ENCODE data around the gene CR2.
"Not testable (repeated sequence)": the region's sequence is repeated elsewhere in the genome, so short reads cannot be mapped to it uniquely, and the experiment has no call there.

Gene CR2

GRCh38 chr1:207502726-207503125 lies 48.6 kb downstream of the CR2 start:
- peaks cover 8 to 17% of the 10 kb centered on the region in 2 donors for H3K4me1 Mint-ChIP-seq
- peaks cover 2 to 7% of the 10 kb centered on the region in 2 donors for H3K36me3 Mint-ChIP-seq
- H3K27ac Mint-ChIP-seq, result no peak overlapping the region
- ATAC-seq (replicated peaks), result no peak
- no peaks in the 10 kb centered on the region for H3K27me3 Mint-ChIP-seq
- no peak for DNase-seq
- H3K4me3 Mint-ChIP-seq, result no peak overlapping the region
- no peaks in the 10 kb centered on the region for H3K9me3 Mint-ChIP-seq

- H3K36me3 Mint-ChIP-seq, result peaks cover 2 to 7% of the 10 kb centered on the region in 2 donors
- no peak for DNase-seq
- H3K27ac Mint-ChIP-seq, result no peak overlapping the region
- no peak for ATAC-seq (replicated peaks)
- H3K4me3 Mint-ChIP-seq, result no peak overlapping the region
- peaks cover 4 to 16% of the 10 kb centered on the region in 2 donors for H3K4me1 Mint-ChIP-seq
- H3K9me3 Mint-ChIP-seq, result no peaks in the 10 kb centered on the region
- H3K27me3 Mint-ChIP-seq, result no peaks in the 10 kb centered on the region
These were observed 49.8 kb downstream of the CR2 start for GRCh38 chr1:207503950-207504349.

GRCh38 chr1:207504438-207504837 lies 50.3 kb downstream of the CR2 start:
- peaks cover 2 to 7% of the 10 kb centered on the region in 2 donors for H3K36me3 Mint-ChIP-seq
- peaks cover under 1 to 11% of the 10 kb centered on the region in 2 donors for H3K4me1 Mint-ChIP-seq
- H3K9me3 Mint-ChIP-seq, result no peaks in the 10 kb centered on the region
- no peak overlapping the region for H3K4me3 Mint-ChIP-seq
- ATAC-seq (replicated peaks) (no peak), DNase-seq (no peak)
- no peaks in the 10 kb centered on the region for H3K27me3 Mint-ChIP-seq
- H3K27ac Mint-ChIP-seq, result no peak overlapping the region

GRCh38 chr1:207510444-207510843 lies 56.3 kb downstream of the CR2 start:
- ATAC-seq (replicated peaks), result no peak
- no peak for DNase-seq
- H3K27ac Mint-ChIP-seq, result no peak overlapping the region
- H3K9me3 Mint-ChIP-seq, result no peaks in the 10 kb centered on the region
- peaks cover 0 to 6% of the 10 kb centered on the region in 2 donors for H3K4me1 Mint-ChIP-seq
- no peaks in the 10 kb centered on the region for H3K27me3 Mint-ChIP-seq
- peaks cover 3 to 15% of the 10 kb centered on the region in 2 donors for H3K36me3 Mint-ChIP-seq
- H3K4me3 Mint-ChIP-seq, result no peak overlapping the region

- Mint-ChIP-seq H3K27me3 (no peaks in the 10 kb centered on the region), H3K36me3 (peaks cover 1 to 8% of the 10 kb centered on the region in 2 donors), H3K4me3 (no peak overlapping the region), H3K27ac (no peak overlapping the region), H3K9me3 (no peaks in the 10 kb centered on the region), H3K4me1 (peaks cover 0 to 6% of the 10 kb centered on the region in 2 donors)
- ATAC-seq (replicated peaks) (no peak), DNase-seq (no peak)
These were observed 60.8 kb downstream of the CR2 start for GRCh38 chr1:207514890-207515289.

GRCh38 chr1:207516729-207517128 lies 62.6 kb downstream of the CR2 start:
- Mint-ChIP-seq H3K36me3 (peaks cover 1 to 4% of the 10 kb centered on the region in 2 donors), H3K27ac (no peak overlapping the region), H3K27me3 (no peaks in the 10 kb centered on the region)

GRCh38 chr1:207518608-207519236 lies 64.6 kb downstream of the CR2 start:
- Mint-ChIP-seq H3K4me3 (no peak overlapping the region), H3K4me1 (no peaks in the 10 kb centered on the region), H3K27me3 (no peaks in the 10 kb centered on the region), H3K27ac (no peak overlapping the region), H3K36me3 (peaks cover 0 to under 1% of the 10 kb centered on the region in 2 donors), H3K9me3 (no peaks in the 10 kb centered on the region)
- DNase-seq (no peak), ATAC-seq (replicated peaks) (no peak)

More at GRCh38 chr1:207516729-207517128, 62.6 kb downstream of the CR2 start:
- H3K9me3 Mint-ChIP-seq, result no peaks in the 10 kb centered on the region
- DNase-seq, result no peak
- no peak overlapping the region for H3K4me3 Mint-ChIP-seq
- no peaks in the 10 kb centered on the region for H3K4me1 Mint-ChIP-seq
- ATAC-seq (replicated peaks), result no peak

GRCh38 chr1:207519505-207520399 lies 65.6 kb downstream of the CR2 start:
- DNase-seq (no peak), ATAC-seq (replicated peaks) (no peak)
- no peaks in the 10 kb centered on the region for H3K9me3 Mint-ChIP-seq
- no peaks in the 10 kb centered on the region for H3K27me3 Mint-ChIP-seq
- H3K4me1 Mint-ChIP-seq, result no peaks in the 10 kb centered on the region
- no peak overlapping the region for H3K27ac Mint-ChIP-seq
- H3K36me3 Mint-ChIP-seq, result no peaks in the 10 kb centered on the region
- H3K4me3 Mint-ChIP-seq, result no peak overlapping the region

GRCh38 chr1:207520400-207521345 lies 66.5 kb downstream of the CR2 start:
- H3K36me3 Mint-ChIP-seq; H3K4me3 Mint-ChIP-seq; H3K27me3 Mint-ChIP-seq; H3K4me1 Mint-ChIP-seq; H3K27ac Mint-ChIP-seq; DNase-seq; H3K9me3 Mint-ChIP-seq; ATAC-seq (replicated peaks): not testable (repeated sequence)

GRCh38 chr1:207525239-207525638 lies 71.1 kb downstream of the CR2 start:
- H3K36me3 Mint-ChIP-seq; H3K27me3 Mint-ChIP-seq; DNase-seq; H3K9me3 Mint-ChIP-seq; H3K4me3 Mint-ChIP-seq; H3K4me1 Mint-ChIP-seq; ATAC-seq (replicated peaks); H3K27ac Mint-ChIP-seq: not testable (repeated sequence)

GRCh38 chr1:207528401-207528800 lies 74.3 kb downstream of the CR2 start:
- not testable (repeated sequence) for H3K27ac Mint-ChIP-seq, DNase-seq, H3K9me3 Mint-ChIP-seq, H3K27me3 Mint-ChIP-seq, H3K4me1 Mint-ChIP-seq, H3K4me3 Mint-ChIP-seq, H3K36me3 Mint-ChIP-seq
- peak; percentile 34 to 43 for ATAC-seq (replicated peaks)

- DNase-seq; H3K4me1 Mint-ChIP-seq; H3K27ac Mint-ChIP-seq; H3K36me3 Mint-ChIP-seq; H3K9me3 Mint-ChIP-seq; H3K27me3 Mint-ChIP-seq; H3K4me3 Mint-ChIP-seq; ATAC-seq (replicated peaks): not testable (repeated sequence)
These were observed 82.1 kb downstream of the CR2 start for GRCh38 chr1:207536263-207536662.

Data from stimulated activated naive B cell treated with anti-CD40 and anti-IgM and Interleukin-4, amounts not matched to agents 10 μg/mL and 1 μg/mL and 100 μg/mL, for 72 hours (primary cell).